ENCODE data around the gene TPTE2. TPM values are rescaled to one million over a fixed set of nuclear protein-coding genes. Genes with fewer than 3 reads are reported as not detected.
"Not testable (repeated sequence)": the region's sequence is repeated elsewhere in the genome, so short reads cannot be mapped to it uniquely, and the experiment has no call there.

The TPTE2 gene
- polyA plus RNA-seq, 4 donors: 0.16 to 0.44 (median 0.27) TPM

GRCh38 chr13:19572280-19572679, 10.9 kb upstream of the TPTE2 start:
- DNase-seq (ENCODE audit: low read depth in 4 of 4, low spot score in 3 of 4): no peak

GRCh38 chr13:19567820-19568534, 6.6 kb upstream of the TPTE2 start:
- DNase-seq (ENCODE audit: low read depth in 4 of 4, low spot score in 3 of 4): no peak

- DNase-seq (ENCODE audit: low read depth in 4 of 4, low spot score in 3 of 4): no peak
Measured at GRCh38 chr13:19561585-19561984, 253 bp upstream of the TPTE2 start.

GRCh38 chr13:19560672-19561071, 660 bp downstream of the TPTE2 start:
- not testable (repeated sequence) for DNase-seq (ENCODE audit: low read depth in 4 of 4, low spot score in 3 of 4)

- DNase-seq (ENCODE audit: low read depth in 4 of 4, low spot score in 3 of 4): not testable (repeated sequence)
Measured at GRCh38 chr13:19559739-19560138, 1.6 kb downstream of the TPTE2 start.

GRCh38 chr13:19557287-19557686, 4.0 kb downstream of the TPTE2 start:
- not testable (repeated sequence) for DNase-seq (ENCODE audit: low read depth in 4 of 4, low spot score in 3 of 4)

GRCh38 chr13:19549245-19549644, 12.1 kb downstream of the TPTE2 start:
- not testable (repeated sequence) for DNase-seq (ENCODE audit: low read depth in 4 of 4, low spot score in 3 of 4)

- DNase-seq (ENCODE audit: low read depth in 4 of 4, low spot score in 3 of 4): not testable (repeated sequence)
Measured at GRCh38 chr13:19525634-19526033, 35.7 kb downstream of the TPTE2 start.

GRCh38 chr13:19519049-19519448, 42.3 kb downstream of the TPTE2 start:
- no peak for DNase-seq (ENCODE audit: low read depth in 4 of 4, low spot score in 3 of 4)

GRCh38 chr13:19507623-19508022, 53.7 kb downstream of the TPTE2 start:
- not testable (repeated sequence) for DNase-seq (ENCODE audit: low read depth in 4 of 4, low spot score in 3 of 4)

- DNase-seq (ENCODE audit: low read depth in 4 of 4, low spot score in 3 of 4): not testable (repeated sequence)
Measured at GRCh38 chr13:19460126-19460525, 101.2 kb downstream of the TPTE2 start.

- DNase-seq (ENCODE audit: low read depth in 4 of 4, low spot score in 3 of 4): not testable (repeated sequence)
Measured at GRCh38 chr13:19439056-19439686, 122.2 kb downstream of the TPTE2 start.

- DNase-seq (ENCODE audit: low read depth in 4 of 4, low spot score in 3 of 4): not testable (repeated sequence)
Measured at GRCh38 chr13:19437780-19438179, 123.6 kb downstream of the TPTE2 start.

GRCh38 chr13:19422236-19422635, 139.1 kb downstream of the TPTE2 start:
- not testable (repeated sequence) for DNase-seq (ENCODE audit: low read depth in 4 of 4, low spot score in 3 of 4)

- not testable (repeated sequence) for DNase-seq (ENCODE audit: low read depth in 4 of 4, low spot score in 3 of 4)
Measured at GRCh38 chr13:19412494-19412893, 148.8 kb downstream of the TPTE2 start.

GRCh38 chr13:19382746-19383511, 178.4 kb downstream of the TPTE2 start:
- DNase-seq (ENCODE audit: low read depth in 4 of 4, low spot score in 3 of 4): not testable (repeated sequence)

GRCh38 chr13:19382111-19382510, 179.2 kb downstream of the TPTE2 start:
- DNase-seq (ENCODE audit: low read depth in 4 of 4, low spot score in 3 of 4): no peak

Measured in right renal pelvis (tissue), 4 donors.